Anterior cingulate cortex (tissue), 58 donors: ENCODE data around the gene METRNL.
A peak's percentile ranks its signal among the peaks of the same experiment; 100 is the strongest.
"Not testable (repeated sequence)": the region's sequence is repeated elsewhere in the genome, so short reads cannot be mapped to it uniquely, and the experiment has no call there.

ENCODE experiments used
- DNase-seq, 58 donors: peaks; one replicate each; lab custom pipeline; 2025; lab: John Stamatoyannopoulos, UW

METRNL gene

DNA sequence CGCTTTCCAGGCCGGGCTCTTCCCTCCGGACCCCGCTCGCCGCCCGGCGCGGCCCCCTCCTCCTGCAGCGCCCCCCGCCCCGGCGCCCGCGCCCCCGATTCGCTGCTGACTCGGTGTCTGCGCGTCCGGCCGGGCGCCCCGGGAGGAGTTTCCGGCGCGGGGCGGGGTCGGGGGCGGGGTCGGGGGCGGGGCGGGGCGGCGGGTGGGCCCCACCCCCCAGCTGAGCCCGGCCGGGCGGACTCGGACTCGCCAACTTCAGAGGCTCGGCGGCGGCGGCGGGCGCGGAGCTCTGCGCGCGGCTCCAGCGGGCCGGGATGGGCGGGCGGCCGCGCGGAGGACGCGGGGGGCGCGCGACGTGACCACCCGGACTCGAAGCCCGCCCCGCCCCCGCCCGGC is at the start of gene METRNL:
TSS of gene METRNL (plus strand) at position 258 of the 396 bp plus-strand sequence. CDS start 207 bp downstream, outside the sequence.
- peak in 52 of 58 donors; percentile 9 to 76 (median 48) for DNase-seq

DNA sequence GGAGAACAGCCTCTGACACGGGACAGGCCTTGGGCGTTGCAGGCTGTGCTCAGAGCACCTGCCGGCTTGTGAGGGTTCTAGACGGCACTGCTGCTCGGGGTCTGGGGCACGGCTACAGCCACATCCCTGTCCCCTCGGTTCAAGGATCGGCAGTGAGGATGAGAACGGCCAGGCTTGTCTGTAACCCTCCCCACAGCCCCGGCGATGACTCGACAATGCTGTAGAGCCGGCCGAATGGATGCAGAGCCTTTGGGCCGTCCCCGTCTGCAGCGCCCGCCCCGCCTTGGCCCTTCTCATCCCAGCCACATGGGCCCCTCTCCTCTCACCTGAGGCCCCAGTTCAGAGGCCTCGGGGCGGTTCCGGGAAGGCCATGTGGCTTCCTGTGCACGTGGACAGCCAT is 49.0 kb upstream of the METRNL start:
- DNase-seq = no peak

DNA sequence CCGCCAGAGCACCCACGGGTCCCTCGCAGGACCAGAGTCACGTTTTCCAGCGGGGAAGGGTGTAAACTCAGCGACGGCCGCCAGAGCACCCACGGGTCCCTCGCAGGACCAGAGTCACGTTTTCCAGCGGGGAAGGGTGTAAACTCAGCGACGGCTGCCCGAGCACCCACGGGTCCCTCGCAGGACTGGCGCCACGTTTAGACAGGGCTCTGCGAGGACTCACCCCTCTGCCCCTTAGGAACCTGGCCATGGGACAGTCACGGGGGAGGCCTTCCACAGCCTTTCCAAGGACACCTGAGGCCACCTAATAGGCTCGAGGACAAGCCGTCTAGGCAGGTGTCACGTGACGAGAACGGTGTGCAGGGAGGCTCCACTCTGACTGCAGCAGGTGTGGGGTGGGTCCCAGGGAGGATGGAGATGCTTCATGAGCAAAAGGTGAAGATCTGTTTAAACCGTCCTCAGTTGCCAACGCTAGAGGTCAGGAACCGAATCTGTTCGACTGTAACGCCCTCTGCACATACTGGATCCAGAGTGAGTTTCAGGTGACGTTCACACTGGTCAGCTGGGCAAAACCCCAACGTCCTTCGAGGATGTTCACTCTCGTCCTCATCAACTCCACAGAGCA is 48.0 kb upstream of the METRNL start:
- DNase-seq = no peak

GRCh38 chr17:83031946-83032451 is 47.4 kb upstream of the METRNL start:
- not testable (repeated sequence) for DNase-seq

DNA sequence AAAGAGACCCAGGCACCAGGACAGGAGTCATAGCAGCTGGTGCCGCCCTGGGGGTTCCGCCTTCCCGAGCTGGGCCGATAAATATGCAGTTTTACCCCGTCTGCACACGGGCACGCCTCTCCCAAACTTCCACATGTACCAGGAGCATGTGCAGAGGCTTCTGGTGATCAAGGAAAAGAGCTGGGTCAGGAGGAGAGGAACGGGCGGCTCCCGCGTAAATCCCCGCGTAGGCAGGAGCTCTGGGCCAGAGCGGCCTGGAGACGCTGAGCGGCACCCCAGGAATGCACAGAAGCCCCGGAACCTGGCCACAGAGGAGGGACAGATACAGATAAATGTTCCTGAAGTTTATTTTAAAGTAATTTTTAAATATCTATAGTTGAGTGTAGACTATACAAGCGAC is 46.6 kb upstream of the METRNL start:
- no peak for DNase-seq

- no peak for DNase-seq
Observed at GRCh38 chr17:83034525-83034924, 44.9 kb upstream of the METRNL start.

GRCh38 chr17:83035722-83036121 is 43.7 kb upstream of the METRNL start:
- no peak for DNase-seq

GRCh38 chr17:83036193-83036592 is 43.2 kb upstream of the METRNL start:
- DNase-seq = no peak

DNA sequence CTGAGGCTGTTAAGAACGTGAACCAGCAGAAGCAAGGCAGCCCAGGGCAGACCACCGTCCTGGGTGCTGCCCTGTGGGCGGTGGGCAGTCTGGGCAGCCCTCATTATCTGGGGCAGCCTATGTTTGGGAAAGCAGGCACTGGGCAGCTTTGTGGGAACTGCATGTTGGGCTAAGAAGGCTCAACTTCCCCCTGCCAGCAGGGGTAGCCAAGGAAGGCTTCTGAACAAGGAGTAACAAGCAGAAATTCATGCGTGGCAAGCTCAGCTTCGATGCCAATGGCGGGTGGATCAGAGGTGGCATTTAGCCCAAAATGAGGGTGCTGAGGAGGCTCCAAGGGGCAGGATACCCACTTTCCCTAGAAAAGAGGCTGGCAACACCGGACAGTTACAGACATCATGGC is 42.7 kb upstream of the METRNL start:
- no peak for DNase-seq

DNA sequence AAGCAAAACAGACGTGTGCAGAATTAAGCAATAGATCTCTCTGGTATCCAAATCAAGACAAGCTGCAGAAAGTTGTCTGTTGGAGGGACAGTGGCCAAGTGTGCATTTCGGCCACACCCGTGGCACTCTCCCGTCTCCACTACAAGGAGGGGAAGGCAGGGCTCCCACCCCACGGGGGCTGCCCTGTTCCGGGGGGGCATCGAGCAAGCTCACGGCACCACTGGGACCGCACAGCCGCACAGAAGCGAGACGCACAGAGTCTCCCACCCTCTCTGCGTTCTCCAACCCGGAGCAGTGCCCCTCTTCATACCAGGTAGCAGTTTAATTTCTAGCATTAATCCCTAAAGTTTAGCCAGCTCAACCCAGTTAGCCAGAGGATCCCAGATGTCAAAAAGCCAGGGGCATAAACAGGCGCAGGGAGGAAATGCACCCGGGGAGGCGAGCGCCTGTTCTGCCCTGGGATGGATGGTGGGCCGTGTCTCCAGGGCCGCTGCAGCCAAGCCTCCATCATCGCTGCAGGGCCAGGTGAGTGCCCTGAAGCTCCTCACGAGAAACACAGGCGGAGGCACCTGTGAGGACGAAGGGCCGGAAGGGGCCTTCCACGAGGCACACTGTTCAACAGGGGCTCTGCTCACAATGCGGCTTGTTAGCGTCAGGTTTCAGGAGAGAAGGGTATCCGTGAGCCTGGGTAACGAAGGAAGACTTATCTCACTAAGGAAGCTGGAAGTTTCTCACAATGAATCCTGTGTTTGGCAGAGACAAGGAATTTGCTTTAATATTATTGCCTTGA is 42.1 kb upstream of the METRNL start:
- DNase-seq = no peak

GRCh38 chr17:83037874-83038165 is 41.6 kb upstream of the METRNL start:
- DNase-seq = no peak

DNA sequence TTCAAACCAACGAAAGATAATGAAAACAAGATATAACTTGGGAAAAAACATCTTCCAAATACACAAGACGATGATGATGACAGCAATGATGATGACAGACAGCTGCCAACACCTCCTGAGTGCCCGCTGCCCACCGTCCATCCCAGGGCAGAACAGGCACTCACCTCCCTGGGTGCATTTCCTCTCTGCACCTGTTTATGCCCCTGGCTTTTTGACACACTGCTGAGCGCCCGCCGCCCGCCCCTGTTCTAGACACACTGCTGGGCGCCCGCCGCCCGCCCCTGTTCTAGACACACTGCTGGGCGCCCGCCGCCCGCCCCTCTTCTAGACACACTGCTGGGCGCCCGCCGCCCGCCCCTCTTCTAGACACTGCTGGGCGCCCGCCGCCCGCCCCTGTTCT is 40.4 kb upstream of the METRNL start:
- DNase-seq = not testable (repeated sequence)

DNA sequence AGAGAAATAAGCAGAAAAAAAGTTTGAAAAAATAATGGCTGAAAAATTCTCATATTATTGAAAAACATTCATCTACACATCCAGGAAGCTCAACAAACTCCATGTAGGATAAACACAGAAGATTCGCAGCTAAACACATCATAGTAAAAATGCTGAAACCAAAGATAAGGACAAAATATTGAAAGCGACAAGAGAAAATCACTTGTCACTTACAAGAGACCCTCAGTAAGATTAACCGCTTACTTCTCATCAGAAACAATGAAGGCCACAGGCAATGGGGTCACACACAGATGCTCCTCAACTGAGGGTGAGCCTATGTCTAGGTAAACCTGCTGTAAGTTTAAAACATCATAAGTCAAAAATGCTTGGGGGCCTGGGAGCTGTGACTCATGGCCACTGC is 38.1 kb upstream of the METRNL start:
- DNase-seq = no peak

DNA sequence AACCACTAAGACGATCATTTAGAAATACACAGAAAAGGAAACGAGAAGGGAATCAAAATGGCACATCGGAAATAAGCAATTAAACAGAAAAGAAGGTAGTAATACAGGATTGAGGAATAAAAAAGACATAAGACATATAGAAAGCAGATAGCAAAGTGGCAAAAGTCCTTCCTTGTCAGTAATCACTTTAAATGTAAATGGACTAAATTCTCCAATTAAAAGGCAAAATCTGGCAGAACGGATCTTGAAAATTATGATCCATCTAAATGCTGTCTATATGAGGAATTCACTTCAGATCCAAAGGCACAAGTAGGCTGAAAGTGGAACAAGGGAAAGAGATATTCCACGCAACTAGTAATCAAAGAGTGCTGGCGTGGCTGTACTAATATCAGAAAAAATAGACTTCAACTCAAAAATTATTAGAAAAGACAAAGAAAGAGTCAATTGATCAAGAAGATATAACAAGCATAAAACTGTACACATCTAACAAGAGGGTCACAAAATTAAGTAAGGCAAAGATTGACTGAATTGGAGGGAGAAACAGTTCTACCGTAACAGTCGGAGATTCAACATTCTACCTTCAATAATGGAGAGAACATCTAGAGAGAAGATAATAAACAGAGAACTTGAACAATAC is 36.8 kb upstream of the METRNL start:
- DNase-seq = no peak

DNA sequence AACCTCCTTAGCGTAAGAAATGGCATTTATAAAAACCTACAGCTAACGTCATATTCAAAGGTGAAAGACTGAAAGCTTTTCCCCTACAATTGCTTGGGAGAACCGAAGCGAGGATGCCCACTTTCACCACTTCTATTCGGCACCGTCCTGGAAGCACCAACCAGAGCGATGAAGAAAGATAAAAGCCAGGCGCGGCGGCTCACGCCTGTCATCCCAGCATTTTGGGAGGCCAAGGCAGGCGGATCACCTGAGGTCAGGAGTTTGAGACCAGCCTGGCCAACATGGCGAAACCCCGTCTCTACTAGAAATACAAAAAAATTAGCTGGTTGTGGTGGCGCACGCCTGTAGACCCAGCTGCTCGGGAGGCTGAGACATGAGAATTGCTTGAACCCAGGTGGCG is 34.9 kb upstream of the METRNL start:
- DNase-seq = not testable (repeated sequence)

DNA sequence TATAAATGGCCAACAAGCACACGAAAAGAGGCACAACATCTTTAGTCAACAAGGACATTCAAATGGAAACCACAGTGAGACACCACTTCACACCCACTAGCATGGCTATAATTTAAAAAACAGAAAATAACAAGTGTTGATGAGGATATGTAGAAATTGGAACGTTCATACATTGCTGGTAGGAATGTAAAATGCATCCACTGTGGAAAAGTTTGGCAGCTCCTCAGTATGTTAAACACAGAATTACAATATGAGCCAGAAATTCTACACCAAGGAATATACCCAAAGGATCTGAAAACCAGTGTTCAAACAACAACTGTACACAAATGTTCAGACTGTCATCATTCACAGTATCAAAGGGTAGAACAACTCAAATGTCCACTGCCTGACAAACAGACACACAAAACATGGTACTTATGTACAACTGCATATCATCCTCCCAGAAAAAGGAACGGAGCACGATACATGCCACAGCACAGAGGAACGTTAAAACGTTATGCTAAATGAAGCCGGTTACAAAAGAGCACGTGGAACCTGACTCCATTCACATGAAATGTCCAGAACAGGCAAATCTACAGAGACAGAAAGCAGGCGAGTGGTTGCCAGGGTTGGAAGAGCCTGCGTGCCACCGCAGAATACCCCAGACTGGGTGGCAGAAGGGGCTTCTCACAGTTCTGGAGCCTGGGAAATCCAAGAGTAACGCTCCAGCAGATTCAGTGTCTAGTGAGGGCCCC is 32.8 kb upstream of the METRNL start:
- DNase-seq = no peak

GRCh38 chr17:83047182-83047478 is 32.3 kb upstream of the METRNL start:
- no peak for DNase-seq

DNA sequence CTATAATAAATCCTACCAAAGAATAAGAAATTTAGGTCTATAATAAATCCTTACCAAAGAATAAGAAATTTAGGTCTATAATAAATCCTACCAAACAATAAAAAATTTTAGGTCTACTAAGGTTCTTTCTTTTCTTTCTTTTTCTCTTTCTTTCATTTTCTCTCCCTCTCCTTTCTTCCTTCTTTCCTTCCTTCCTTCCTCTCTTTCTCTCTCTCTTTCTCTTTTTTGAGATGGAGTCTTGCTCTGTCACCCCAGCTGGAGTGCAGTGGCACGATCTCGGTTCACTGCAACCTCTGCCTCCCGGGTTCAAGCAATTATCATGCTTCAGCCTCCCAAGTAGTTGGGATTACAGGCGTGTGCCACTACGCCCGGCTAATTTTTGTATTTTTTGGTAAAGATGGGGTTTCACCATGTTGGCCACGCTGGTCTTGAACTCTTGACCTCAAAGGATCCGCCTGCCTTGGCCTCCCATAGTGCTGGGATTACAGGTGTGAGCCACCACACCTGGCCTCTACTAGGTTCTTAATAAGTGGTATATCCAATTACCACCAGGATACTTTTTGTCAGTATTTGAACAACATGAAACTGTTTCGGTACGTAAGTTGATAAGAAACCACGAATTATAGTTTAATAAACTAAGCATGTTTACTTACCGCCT is 31.5 kb upstream of the METRNL start:
- DNase-seq = not testable (repeated sequence)

DNA sequence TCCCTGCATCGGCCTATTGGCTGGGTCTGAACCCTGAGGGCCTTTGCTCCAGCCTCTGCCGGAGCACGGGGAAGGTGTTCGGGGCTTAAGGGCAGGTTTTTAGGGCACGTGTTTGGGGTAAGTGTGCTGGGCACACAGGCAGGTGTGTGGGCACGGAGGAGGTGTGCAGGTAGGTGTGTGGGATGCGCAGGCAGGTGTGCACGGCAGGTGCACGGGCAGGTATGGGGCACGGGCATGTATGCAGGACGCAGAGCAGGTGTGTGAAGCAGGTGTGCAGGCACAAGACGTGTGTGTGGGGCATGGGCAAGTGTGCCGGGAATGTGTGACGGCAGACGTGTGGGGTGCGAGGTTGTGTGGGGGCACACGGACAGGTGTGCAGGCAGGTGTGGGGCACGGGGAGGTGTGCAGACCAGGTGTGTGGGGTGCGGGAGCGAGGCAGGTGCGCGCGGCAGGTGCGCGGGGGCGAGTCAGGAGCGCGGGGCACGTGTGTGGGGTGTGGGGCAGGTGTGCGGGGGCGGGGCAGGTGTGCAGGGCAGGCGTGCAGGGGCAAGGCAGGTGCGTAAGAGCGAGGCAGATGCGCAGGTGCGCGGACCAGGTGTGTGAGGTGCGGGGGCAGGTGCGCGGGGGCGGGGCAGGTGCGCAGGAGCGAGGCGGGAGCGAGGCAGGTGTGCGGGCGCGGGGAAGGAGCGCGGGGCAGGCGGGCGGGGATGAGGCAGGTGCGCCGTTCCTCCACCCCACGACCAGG is 28.6 kb upstream of the METRNL start:
- DNase-seq = peak in 2 of 58 donors; percentile 51 to 52
